22Rv1 (cell line): Measurements from ENCODE around the gene SH3TC1.

Experiments used
- H3K27ac ChIP-seq: fragments of 450-650 bp; 2 replicates; pipeline ENCODE4 v1.5.1; 2017
- ZFX ChIP-seq: fragments of 450-650 bp; IDR thresholded peaks from 2 replicates; pipeline ENCODE4 v1.6.1; 2017; ENCODE audit warnings: antibody characterized with exemption, borderline replicate concordance
- TF ChIP-seq, protein P1 (sequence below): fragments of 450-650 bp; IDR thresholded peaks from 2 replicates; pipeline ENCODE4 v1.5.1; 2017; ENCODE audit warnings: mild to moderate bottlenecking

SH3TC1 gene

DNA sequence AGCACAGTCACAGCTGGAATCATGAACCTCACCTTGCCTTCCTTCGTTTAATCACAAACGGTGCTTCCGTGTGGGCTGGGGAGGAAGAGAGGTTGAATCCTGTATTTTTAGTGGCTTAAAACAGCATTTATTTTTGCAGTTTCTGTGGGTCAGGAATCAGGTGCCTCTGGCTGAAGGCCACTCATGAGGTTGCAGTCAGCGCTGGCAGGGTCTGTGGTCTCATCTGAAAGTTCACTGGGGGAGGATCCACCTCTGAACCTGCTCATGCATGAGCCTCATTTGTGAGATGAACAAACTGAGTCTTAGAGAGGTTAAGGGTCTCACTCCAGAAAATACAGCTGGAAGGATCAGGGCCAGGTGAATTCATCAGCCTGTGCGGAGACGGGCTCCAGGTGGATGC lies 23.4 kb upstream of the SH3TC1 start:
- TF ChIP-seq, protein P1, sequence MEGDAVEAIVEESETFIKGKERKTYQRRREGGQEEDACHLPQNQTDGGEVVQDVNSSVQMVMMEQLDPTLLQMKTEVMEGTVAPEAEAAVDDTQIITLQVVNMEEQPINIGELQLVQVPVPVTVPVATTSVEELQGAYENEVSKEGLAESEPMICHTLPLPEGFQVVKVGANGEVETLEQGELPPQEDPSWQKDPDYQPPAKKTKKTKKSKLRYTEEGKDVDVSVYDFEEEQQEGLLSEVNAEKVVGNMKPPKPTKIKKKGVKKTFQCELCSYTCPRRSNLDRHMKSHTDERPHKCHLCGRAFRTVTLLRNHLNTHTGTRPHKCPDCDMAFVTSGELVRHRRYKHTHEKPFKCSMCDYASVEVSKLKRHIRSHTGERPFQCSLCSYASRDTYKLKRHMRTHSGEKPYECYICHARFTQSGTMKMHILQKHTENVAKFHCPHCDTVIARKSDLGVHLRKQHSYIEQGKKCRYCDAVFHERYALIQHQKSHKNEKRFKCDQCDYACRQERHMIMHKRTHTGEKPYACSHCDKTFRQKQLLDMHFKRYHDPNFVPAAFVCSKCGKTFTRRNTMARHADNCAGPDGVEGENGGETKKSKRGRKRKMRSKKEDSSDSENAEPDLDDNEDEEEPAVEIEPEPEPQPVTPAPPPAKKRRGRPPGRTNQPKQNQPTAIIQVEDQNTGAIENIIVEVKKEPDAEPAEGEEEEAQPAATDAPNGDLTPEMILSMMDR: no peak
- TF ChIP-seq ZFX: no peak
- no peak overlapping the region for H3K27ac ChIP-seq

DNA sequence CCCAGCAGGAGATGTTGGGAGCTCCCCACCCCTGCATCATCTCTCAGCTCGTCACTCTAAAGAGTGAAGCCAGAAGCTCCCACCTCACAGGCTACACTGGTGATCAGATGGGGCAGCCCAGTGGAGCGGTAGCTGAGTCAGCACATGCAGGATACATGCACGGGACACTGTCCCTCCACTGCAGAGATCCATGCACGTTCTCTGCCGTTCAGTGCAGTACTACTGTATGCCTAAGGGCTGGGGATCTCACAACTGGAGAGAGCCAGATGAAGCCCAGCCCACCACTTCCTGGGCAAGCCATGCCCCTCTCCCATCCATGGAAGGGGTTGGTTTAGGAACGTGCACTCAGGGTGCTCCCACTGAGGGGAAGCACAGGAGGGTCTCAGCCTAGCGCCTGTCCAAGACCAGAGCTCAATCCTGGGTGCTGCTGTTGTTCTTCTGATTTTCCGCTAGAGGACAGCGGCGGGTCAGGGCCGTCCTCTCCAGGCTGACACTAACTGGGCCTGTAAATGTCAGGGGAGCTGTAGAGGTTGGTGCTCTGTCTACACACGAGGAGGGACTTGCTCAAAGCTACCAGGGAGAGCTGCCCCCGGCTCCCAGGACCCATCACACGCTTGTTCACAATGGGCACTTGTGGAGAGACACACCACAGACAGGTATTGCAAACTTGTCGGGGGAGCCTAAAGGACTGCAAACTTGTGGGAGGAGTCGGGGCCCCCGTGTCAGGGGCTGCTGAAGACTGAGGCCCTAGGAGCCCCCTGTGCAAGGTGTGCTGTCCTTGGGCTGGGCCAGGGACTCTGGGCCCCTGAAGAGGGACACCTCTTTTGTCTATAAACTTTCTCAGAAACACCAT lies 22.3 kb upstream of the SH3TC1 start:
- no peak overlapping the region for H3K27ac ChIP-seq

DNA sequence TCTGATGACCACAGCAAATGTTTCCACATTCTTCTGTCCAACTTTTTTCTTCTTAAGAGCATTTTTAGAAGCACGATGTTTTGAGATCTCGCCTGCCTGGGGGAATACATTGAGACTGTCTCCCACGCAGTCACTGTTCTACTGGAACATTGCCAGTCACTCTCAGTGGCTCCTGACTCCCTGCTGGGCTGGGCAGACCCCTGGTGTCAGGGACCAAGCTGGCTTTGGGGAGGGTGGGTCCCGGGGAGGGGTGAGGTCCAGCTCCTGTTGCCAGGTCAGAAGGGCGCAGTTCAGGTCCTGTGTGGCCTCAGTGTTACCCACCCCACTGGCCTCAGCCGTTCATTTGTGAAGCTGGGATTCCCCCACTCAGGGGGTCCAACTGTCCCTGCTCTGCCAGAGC lies 21.5 kb upstream of the SH3TC1 start:
- no peak overlapping the region for H3K27ac ChIP-seq
- TF ChIP-seq, protein P1: no peak
- TF ChIP-seq ZFX: no peak

More for the DNA sequence above, 22.3 kb upstream of the SH3TC1 start:
- TF ChIP-seq, protein P1: peak; percentile 88
- no peak for TF ChIP-seq ZFX

DNA sequence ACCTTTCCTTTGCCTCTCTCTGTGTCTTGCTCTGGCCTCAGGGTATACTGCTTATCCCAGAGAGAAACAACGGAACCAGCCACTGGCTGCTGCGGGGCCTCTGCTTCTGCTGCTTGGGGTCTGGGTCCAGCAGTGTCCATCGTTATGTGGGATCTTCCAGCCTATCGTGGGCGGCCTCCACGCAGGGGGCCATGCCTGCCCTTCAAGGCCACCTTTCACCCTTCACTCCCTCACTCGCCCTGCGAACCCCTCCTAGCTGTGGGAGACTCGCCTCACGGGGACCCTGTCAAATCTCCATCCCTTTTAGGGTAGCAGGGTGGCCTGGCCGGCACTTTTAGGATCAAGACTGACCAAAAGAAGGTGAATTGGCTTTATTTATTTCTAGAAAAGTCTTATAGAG lies 21.1 kb upstream of the SH3TC1 start:
- H3K27ac ChIP-seq: no peak overlapping the region
- TF ChIP-seq, protein P1: no peak
- no peak for TF ChIP-seq ZFX

DNA sequence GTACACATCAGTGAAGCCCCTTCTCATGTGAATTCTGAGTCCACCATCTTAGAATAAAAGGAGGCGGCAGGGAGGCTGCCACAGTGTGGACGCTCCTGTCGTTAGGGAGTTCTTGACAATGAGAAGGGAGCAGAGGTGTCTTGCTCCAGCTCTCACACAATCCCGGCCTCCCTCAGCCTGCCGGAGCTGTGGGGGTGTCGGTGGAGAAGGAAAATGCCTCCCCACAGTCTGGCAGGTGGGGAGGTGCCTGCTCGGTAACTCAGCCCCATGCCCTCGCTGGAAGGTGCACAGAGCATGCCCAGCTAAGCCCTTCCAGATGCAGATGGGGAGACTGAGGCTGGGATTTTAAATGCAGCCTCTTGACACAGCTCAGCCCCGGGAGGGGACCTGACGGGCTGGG lies 20.0 kb upstream of the SH3TC1 start:
- TF ChIP-seq ZFX: no peak
- TF ChIP-seq, protein P1: no peak
- no peak overlapping the region for H3K27ac ChIP-seq

DNA sequence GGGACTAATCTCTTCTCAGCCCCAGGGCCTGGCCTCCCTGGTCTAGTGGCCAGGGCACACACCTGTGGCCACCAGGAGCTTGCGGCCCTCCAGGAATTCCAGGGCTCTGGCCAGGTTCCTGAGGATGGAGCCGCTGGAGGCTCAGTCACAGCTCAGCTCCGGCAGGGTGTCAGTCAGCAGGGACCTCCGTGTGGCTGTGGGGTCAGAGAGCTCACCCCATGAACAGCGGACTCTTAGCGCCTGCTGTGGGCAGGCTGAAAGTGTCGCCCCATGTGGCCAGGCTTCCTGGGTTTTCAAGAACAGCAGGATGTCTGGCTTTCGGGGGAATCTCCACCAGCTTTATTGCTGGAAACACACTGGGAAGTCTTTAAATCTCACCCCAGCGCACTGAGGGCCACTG lies 19.3 kb upstream of the SH3TC1 start:
- H3K27ac ChIP-seq: no peak overlapping the region
- TF ChIP-seq ZFX: no peak
- TF ChIP-seq, protein P1: no peak

DNA sequence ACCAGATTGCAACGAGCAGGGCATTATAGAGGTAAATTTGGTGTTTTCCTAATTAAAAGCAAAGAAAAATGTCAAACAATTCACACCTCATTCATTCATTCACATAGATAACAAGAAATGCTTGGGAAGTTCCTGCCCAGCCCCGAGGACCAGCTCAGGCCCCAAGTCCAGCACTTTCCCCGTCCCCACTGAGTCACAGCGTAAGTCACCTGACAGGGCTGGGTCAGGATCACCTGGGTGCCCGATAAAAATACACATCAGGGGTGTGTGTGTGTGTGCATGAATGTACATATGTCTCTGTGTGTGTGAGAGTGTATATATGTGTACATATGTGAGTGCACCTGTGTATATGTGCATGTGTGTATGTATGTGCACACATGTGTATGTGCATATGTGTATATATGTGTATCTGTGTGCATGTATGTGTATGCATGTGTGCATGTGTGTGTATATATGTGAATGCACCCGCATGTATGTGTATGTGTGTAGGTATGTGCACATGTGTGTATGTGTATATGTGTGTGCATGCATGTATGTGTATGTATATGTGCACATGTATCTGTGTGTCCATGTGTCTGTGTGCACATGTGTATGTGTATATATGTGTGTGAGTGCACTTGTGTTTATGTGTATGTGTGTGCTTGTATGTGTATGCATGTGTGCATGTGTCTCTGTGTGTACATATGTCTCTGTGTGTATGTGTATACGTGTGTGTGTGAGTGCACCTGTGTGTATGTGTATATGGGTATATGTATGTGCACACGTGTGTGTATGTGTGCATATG lies 18.6 kb upstream of the SH3TC1 start:
- no peak for TF ChIP-seq ZFX
- TF ChIP-seq, protein P1: no peak
- H3K27ac ChIP-seq: no peak overlapping the region
